ENCODE measurements around the gene FLNB. TPM values are rescaled to one million over a fixed set of nuclear protein-coding genes. Genes with fewer than 3 reads are reported as not detected.

The FLNB gene
- total RNA-seq, 1 experiment from 2014 or later: 83.4 TPM

GRCh38 chr3:58112185-58112535 lies 103.9 kb downstream of the FLNB start:
- H2BK5ac ChIP-seq (ENCODE audit: insufficient read length, low read length): no peak overlapping the region
- TF ChIP-seq, protein P1, sequence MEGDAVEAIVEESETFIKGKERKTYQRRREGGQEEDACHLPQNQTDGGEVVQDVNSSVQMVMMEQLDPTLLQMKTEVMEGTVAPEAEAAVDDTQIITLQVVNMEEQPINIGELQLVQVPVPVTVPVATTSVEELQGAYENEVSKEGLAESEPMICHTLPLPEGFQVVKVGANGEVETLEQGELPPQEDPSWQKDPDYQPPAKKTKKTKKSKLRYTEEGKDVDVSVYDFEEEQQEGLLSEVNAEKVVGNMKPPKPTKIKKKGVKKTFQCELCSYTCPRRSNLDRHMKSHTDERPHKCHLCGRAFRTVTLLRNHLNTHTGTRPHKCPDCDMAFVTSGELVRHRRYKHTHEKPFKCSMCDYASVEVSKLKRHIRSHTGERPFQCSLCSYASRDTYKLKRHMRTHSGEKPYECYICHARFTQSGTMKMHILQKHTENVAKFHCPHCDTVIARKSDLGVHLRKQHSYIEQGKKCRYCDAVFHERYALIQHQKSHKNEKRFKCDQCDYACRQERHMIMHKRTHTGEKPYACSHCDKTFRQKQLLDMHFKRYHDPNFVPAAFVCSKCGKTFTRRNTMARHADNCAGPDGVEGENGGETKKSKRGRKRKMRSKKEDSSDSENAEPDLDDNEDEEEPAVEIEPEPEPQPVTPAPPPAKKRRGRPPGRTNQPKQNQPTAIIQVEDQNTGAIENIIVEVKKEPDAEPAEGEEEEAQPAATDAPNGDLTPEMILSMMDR (conservative IDR thresholded peaks at IDR 0.05): no peak
- no peak overlapping the region for H3K9ac ChIP-seq (ENCODE audit: extremely low read depth, insufficient read length, low read length)
- H3K23me2 ChIP-seq (ENCODE audit: insufficient read length, low read depth, low read length, poor library complexity, severe bottlenecking): no peaks in the 10 kb centered on the region
- H4K8ac ChIP-seq (replicated peaks; ENCODE audit: insufficient read length, low read depth, low read length): no peak overlapping the region
- no peak overlapping the region for H2BK12ac ChIP-seq (ENCODE audit: insufficient read length, low read depth, low read length)
- H3K4me1 ChIP-seq (ENCODE audit: insufficient read depth, low read length): no peaks in the 10 kb centered on the region
- no peaks in the 10 kb centered on the region for H3K27me3 ChIP-seq (ENCODE audit: insufficient read depth, low read length)
- no peaks in the 10 kb centered on the region for H3K79me1 ChIP-seq (ENCODE audit: insufficient read depth, low read depth, low read length, poor library complexity, severe bottlenecking)
- no peaks in the 10 kb centered on the region for H3K9me3 ChIP-seq (ENCODE audit: control insufficient read depth, low read depth, low read length)
- H2BK15ac ChIP-seq (ENCODE audit: low read depth, low read length): no peak overlapping the region
- H3K79me2 ChIP-seq (ENCODE audit: insufficient read depth, low read length): no peaks in the 10 kb centered on the region
- H3K56ac ChIP-seq (ENCODE audit: insufficient read length, low read depth, low read length): no peak overlapping the region
- H3K14ac ChIP-seq (ENCODE audit: insufficient read depth, low read length): no peak overlapping the region
- no peaks in the 10 kb centered on the region for H4K20me1 ChIP-seq (ENCODE audit: control insufficient read depth, insufficient read depth, insufficient read length)
- Mint-ChIP-seq H3K9me3 (no peaks in the 10 kb centered on the region), H3K4me1 (no peaks in the 10 kb centered on the region), H3K4me3 (no peak overlapping the region), H3K27ac (0 out of 7 replicates have a peak overlapping the region, but pooled peaks of 1 of the 3 experiments have one; percentile 44), H3K27me3 (ENCODE audit: low read depth) (no peaks in the 10 kb centered on the region; the same call in 1 of the 2 replicates), H3K36me3 (ENCODE audit: insufficient read depth in 1 of 3, low read depth in 3 of 3) (peaks cover 31 to 80% (median 69%) of the 10 kb centered on the region in 3 experiments; a peak in 6 of 7 replicates)
- H4K5ac ChIP-seq (ENCODE audit: insufficient read length, low read depth, low read length): no peak overlapping the region
- no peak overlapping the region for H2AFZ ChIP-seq (ENCODE audit: low read length)
- DNase-seq: no peak
- no peak overlapping the region for H2AK5ac ChIP-seq (ENCODE audit: insufficient read length, low read length)
- no peak overlapping the region for H2BK120ac ChIP-seq (ENCODE audit: low read depth, low read length, poor library complexity, severe bottlenecking)
- WGBS (ENCODE audit: extremely low coverage, insufficient read length, low lambda C conversion rate): no CpG with 5 or more reads among the region's 6 CpGs
- no peak overlapping the region for H3K23ac ChIP-seq (ENCODE audit: insufficient read length, low read depth, low read length)
- H3K27ac ChIP-seq (ENCODE audit: insufficient read length, low read depth, low read length): no peak overlapping the region
- no peak overlapping the region for H2BK20ac ChIP-seq (ENCODE audit: low read depth, low read length, poor library complexity, severe bottlenecking)
- no peak overlapping the region for H3K4me2 ChIP-seq (ENCODE audit: insufficient read depth, insufficient read length, low read length)
- no peak overlapping the region for H3K4ac ChIP-seq (ENCODE audit: low read depth, low read length)
- no peak overlapping the region for H3K18ac ChIP-seq (ENCODE audit: insufficient read length, low read depth, low read length)
- H3T11ph ChIP-seq (ENCODE audit: low read length): no peak overlapping the region
- H4K91ac ChIP-seq (ENCODE audit: insufficient read length, low read depth, low read length): no peak overlapping the region

All from H9 (cell line).